ENCODE results near the gene ATP10B. TPM values are rescaled to one million over a fixed set of nuclear protein-coding genes. Genes with fewer than 3 reads are reported as not detected.

The ATP10B gene
- total and polyA plus RNA-seq, 2 of the 13 experiments (the other 11 are each of a cell fraction or from before 2014, with no cell fraction given): not detected

DNA sequence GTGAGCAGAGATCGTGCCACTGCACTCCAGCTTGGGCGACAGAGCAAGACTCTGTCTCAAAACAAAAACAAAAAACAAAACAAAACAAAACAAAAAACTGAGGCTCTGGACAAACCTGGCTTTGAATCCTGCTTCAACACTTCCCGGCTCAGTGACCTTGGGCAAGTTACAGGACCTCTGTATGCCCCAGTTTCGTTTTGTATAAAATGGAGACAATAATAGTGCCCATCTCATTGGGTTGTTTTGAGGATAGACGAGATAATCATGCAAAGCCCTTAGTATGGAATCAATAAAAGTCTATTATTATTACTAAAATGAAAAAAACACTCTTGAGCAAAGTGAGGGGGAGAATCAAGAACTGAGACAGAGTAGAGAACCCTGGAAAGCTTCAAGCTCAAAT lies 184.9 kb downstream of the ATP10B start (continued):
- TF ChIP-seq ARID3A (IDR thresholded peaks at IDR 0.05; ENCODE audit: low read depth, low read length): no peak
- no peak for TF ChIP-seq ZNF484 (CRISPR knock-in tag; IDR thresholded peaks at IDR 0.05; ENCODE audit: borderline replicate concordance, low read depth)
- TF ChIP-seq ZSCAN25 (CRISPR knock-in tag; IDR thresholded peaks at IDR 0.05): no peak
- TF ChIP-seq HNF1B (CRISPR knock-in tag; IDR thresholded peaks at IDR 0.05): no peak
- TF ChIP-seq, protein P1, sequence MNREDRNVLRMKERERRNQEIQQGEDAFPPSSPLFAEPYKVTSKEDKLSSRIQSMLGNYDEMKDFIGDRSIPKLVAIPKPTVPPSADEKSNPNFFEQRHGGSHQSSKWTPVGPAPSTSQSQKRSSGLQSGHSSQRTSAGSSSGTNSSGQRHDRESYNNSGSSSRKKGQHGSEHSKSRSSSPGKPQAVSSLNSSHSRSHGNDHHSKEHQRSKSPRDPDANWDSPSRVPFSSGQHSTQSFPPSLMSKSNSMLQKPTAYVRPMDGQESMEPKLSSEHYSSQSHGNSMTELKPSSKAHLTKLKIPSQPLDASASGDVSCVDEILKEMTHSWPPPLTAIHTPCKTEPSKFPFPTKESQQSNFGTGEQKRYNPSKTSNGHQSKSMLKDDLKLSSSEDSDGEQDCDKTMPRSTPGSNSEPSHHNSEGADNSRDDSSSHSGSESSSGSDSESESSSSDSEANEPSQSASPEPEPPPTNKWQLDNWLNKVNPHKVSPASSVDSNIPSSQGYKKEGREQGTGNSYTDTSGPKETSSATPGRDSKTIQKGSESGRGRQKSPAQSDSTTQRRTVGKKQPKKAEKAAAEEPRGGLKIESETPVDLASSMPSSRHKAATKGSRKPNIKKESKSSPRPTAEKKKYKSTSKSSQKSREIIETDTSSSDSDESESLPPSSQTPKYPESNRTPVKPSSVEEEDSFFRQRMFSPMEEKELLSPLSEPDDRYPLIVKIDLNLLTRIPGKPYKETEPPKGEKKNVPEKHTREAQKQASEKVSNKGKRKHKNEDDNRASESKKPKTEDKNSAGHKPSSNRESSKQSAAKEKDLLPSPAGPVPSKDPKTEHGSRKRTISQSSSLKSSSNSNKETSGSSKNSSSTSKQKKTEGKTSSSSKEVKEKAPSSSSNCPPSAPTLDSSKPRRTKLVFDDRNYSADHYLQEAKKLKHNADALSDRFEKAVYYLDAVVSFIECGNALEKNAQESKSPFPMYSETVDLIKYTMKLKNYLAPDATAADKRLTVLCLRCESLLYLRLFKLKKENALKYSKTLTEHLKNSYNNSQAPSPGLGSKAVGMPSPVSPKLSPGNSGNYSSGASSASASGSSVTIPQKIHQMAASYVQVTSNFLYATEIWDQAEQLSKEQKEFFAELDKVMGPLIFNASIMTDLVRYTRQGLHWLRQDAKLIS (CRISPR knock-in tag; IDR thresholded peaks at IDR 0.05): no peak
- TF ChIP-seq AHR (CRISPR knock-in tag; IDR thresholded peaks at IDR 0.05): no peak
- no peak for TF ChIP-seq DR1 (CRISPR knock-in tag; IDR thresholded peaks at IDR 0.05)
